ENCODE data around the gene FGF14. TPM values are rescaled to one million over a fixed set of nuclear protein-coding genes. Genes with fewer than 3 reads are reported as not detected.

Gene FGF14
- total and polyA plus RNA-seq, 2 of the 4 experiments (the other 2 are of a cell fraction), result under 0.01 TPM; not detected in 1

- in situ Hi-C loops (cut with MboI; ENCODE audit: low sequenced_read_pairs), result loop anchor here (25.0 kb wide), 1 partner anchor 799 kb away; no protein-coding TSS in a partner anchor
These were observed 466.0 kb downstream of the FGF14 start for GRCh38 chr13:101935828-101936227.

More at GRCh38 chr13:101935828-101936227, 466.0 kb downstream of the FGF14 start:
- H3K9me3 ChIP-seq (ENCODE audit: control insufficient read depth, insufficient read depth, low read length), result no peaks in the 10 kb centered on the region
- POLR2A ChIA-PET (ENCODE audit: unreplicated experiment), result no interaction called here
- no peak overlapping the region for H3K18ac ChIP-seq (ENCODE audit: low read depth, low read length)
- no peak overlapping the region for H4K5ac ChIP-seq (ENCODE audit: low read depth, low read length)
- dilution Hi-C loops (cut with HindIII; ENCODE audit: low sequenced_read_pairs, unreplicated experiment) (no loop called here), intact Hi-C loops (cut with micrococcal nuclease) (no loop called here)
- H3K27ac ChIP-seq (ENCODE audit: insufficient read depth, low read length), result no peak overlapping the region
- no CpG with 5 or more reads among the region's 2 CpGs for WGBS, 2 experiments (ENCODE audit: extremely low coverage in 2 of 2, insufficient read length in 1 of 2)
- H3K27me3 ChIP-seq (ENCODE audit: control insufficient read depth, insufficient read depth, low read length), result no peaks in the 10 kb centered on the region
- no peak overlapping the region for H2BK5ac ChIP-seq (ENCODE audit: low read depth, low read length, poor library complexity, severe bottlenecking)
- no peak overlapping the region for H2AK5ac ChIP-seq (ENCODE audit: low read depth, low read length)
- H3K14ac ChIP-seq (replicated peaks; ENCODE audit: low read depth, low read length), result no peak overlapping the region
- no peak overlapping the region for H4K8ac ChIP-seq (ENCODE audit: low read depth in 2 of 2, low read length in 2 of 2)
- no peak overlapping the region for H2AK9ac ChIP-seq (replicated peaks; ENCODE audit: low read depth, low read length, poor library complexity)
- ATAC-seq (ENCODE audit: low read depth) (no peak), DNase-seq (no peak)
- H3K4ac ChIP-seq (ENCODE audit: low read depth, low read length), result no peak overlapping the region
- H3K4me3 ChIP-seq (ENCODE audit: insufficient read depth, low read depth, low read length), result no peak overlapping the region
- no peak overlapping the region for H3K23ac ChIP-seq (ENCODE audit: low read depth, low read length)
- H2BK15ac ChIP-seq (ENCODE audit: low read depth, low read length), result no peak overlapping the region
- no peak overlapping the region for H2BK120ac ChIP-seq (ENCODE audit: low read depth, low read length)
- BruUV-seq (replicated peaks), result no TSS peak
- H3K36me3 ChIP-seq (ENCODE audit: control insufficient read depth, insufficient read depth, low read length), result no peaks in the 10 kb centered on the region
- no peak overlapping the region for H3K4me2 ChIP-seq (ENCODE audit: low read depth, low read length)
- TF ChIP-seq, protein P1, sequence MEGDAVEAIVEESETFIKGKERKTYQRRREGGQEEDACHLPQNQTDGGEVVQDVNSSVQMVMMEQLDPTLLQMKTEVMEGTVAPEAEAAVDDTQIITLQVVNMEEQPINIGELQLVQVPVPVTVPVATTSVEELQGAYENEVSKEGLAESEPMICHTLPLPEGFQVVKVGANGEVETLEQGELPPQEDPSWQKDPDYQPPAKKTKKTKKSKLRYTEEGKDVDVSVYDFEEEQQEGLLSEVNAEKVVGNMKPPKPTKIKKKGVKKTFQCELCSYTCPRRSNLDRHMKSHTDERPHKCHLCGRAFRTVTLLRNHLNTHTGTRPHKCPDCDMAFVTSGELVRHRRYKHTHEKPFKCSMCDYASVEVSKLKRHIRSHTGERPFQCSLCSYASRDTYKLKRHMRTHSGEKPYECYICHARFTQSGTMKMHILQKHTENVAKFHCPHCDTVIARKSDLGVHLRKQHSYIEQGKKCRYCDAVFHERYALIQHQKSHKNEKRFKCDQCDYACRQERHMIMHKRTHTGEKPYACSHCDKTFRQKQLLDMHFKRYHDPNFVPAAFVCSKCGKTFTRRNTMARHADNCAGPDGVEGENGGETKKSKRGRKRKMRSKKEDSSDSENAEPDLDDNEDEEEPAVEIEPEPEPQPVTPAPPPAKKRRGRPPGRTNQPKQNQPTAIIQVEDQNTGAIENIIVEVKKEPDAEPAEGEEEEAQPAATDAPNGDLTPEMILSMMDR (conservative IDR thresholded peaks at IDR 0.05; ENCODE audit: low read depth, low read length), result no peak
- no peak for TF ChIP-seq FOS (IDR thresholded peaks at IDR 0.05; ENCODE audit: low read depth, low read length)
- TF ChIP-seq RAD21 (IDR thresholded peaks at IDR 0.05; ENCODE audit: low read length), result no peak
- no peak for TF ChIP-seq USF2 (IDR thresholded peaks at IDR 0.05; ENCODE audit: low read depth, low read length)
- TF ChIP-seq MAFK (IDR thresholded peaks at IDR 0.05; ENCODE audit: low read depth, low read length), result no peak
- no peak for TF ChIP-seq CEBPB (IDR thresholded peaks at IDR 0.05; ENCODE audit: low read depth, low read length)
- no peak for TF ChIP-seq MXI1 (IDR thresholded peaks at IDR 0.05; ENCODE audit: borderline replicate concordance, low read depth, low read length)
- TF ChIP-seq NFE2L2 (IDR thresholded peaks at IDR 0.05; ENCODE audit: low read depth, low read length), result no peak
- no peak for TF ChIP-seq RCOR1 (IDR thresholded peaks at IDR 0.05; ENCODE audit: insufficient replicate concordance, low read length)
- TF ChIP-seq, protein P2, sequence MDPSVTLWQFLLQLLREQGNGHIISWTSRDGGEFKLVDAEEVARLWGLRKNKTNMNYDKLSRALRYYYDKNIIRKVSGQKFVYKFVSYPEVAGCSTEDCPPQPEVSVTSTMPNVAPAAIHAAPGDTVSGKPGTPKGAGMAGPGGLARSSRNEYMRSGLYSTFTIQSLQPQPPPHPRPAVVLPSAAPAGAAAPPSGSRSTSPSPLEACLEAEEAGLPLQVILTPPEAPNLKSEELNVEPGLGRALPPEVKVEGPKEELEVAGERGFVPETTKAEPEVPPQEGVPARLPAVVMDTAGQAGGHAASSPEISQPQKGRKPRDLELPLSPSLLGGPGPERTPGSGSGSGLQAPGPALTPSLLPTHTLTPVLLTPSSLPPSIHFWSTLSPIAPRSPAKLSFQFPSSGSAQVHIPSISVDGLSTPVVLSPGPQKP (IDR thresholded peaks at IDR 0.05; ENCODE audit: borderline replicate concordance, low read depth, low read length), result no peak
- no peak for TF ChIP-seq SMC3 (IDR thresholded peaks at IDR 0.05; ENCODE audit: low read depth, low read length)
- TF ChIP-seq CHD1 (IDR thresholded peaks at IDR 0.05; ENCODE audit: low read depth, low read length), result no peak
- TF ChIP-seq BHLHE40 (IDR thresholded peaks at IDR 0.05; ENCODE audit: low read depth, low read length), result no peak
- H3K79me1 ChIP-seq (ENCODE audit: low read depth in 1 of 2, low read length in 2 of 2), result no peaks in the 10 kb centered on the region
- no peak overlapping the region for H2BK20ac ChIP-seq (ENCODE audit: low read depth, low read length)
- no peak overlapping the region for H3K9ac ChIP-seq (ENCODE audit: low read depth, low read length)
- H4K20me1 ChIP-seq (ENCODE audit: insufficient read depth, low read length), result no peaks in the 10 kb centered on the region
- H3K9me1 ChIP-seq (ENCODE audit: insufficient read depth, low read length), result no peaks in the 10 kb centered on the region
- H3K4me1 ChIP-seq (ENCODE audit: control insufficient read depth, insufficient read depth, low read length), result no peaks in the 10 kb centered on the region
- no peak overlapping the region for H3K56ac ChIP-seq (ENCODE audit: extremely low read depth, insufficient read depth, low read length)
- no peak overlapping the region for H4K91ac ChIP-seq (ENCODE audit: insufficient read depth, low read depth, low read length)
- no peak overlapping the region for H2AFZ ChIP-seq (replicated peaks; ENCODE audit: low read length, poor library complexity)
- CTCF ChIA-PET, result no interaction called here

Data from IMR-90 (cell line).